GM13977 (cell line): ENCODE data around the gene SPDYE5.
A peak's percentile ranks its signal among the peaks of the same experiment; 100 is the strongest.
"Not testable (repeated sequence)": the region's sequence is repeated elsewhere in the genome, so short reads cannot be mapped to it uniquely, and the experiment has no call there.

Source experiments
- DNase-seq: peaks from one replicate; pipeline ENCODE4 v3.0.0; 2012; ENCODE audit warnings: low spot score
- in situ Hi-C: fragments of 300-500 bp; cut with MboI; formaldehyde crosslinking; loops from one replicate; pipeline ENCODE4 v1.12.0; 2022; ENCODE audit warnings: low sequenced_read_pairs, low pct_unique_long_range_greater_than_20kb, mixed read lengths, inconsistent platforms; ENCODE audit not compliant: unreplicated experiment

SPDYE5 gene, protein sequence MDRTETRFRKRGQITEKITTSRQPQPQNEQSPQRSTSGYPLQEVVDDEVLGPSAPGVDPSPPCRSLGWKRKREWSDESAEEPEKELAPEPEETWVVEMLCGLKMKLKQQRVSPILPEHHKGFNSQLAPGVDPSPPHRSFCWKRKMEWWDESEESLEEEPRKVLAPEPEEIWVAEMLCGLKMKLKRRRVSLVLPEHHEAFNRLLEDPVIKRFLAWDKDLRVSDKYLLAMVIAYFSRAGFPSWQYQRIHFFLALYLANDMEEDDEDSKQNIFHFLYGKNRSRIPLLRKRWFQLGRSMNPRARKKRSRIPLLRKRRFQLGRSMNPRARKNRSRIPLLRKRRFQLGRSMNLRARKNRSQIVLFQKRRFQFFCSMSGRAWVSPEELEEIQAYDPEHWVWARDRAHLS

GRCh38 chr7:75492020-75492419, at the start of gene SPDYE5:
TSS of gene SPDYE5 (plus strand) at chr7:75492320. CDS start at chr7:75494048, 1,728 bp downstream.
- in situ Hi-C loops, DNase-seq: not testable (repeated sequence)

- in situ Hi-C loops, DNase-seq: not testable (repeated sequence)
Measured at GRCh38 chr7:75442465-75443111, 49.5 kb upstream of the SPDYE5 start.

DNA sequence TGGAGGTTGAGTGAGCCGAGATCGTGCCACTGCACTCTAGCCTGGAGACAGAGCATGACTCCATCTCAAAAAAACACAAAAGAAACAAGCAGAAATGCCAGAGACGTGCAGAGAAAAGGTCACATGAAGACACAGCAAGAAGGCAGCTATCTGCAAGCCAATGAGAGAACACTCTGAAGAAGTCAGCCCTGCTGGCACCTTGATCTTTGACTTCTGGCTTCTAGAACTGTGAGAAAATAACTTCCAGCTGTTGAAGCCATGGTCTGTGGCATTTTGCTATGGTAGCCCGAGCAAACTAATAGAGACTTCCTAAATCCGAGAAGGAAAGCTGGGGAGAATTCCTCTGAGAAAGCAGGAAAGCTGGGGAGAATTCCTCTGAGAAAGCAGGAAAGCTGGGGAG, 42.2 kb upstream of the SPDYE5 start:
- DNase-seq = not testable (repeated sequence)

GRCh38 chr7:75452494-75452955, 39.6 kb upstream of the SPDYE5 start:
- DNase-seq, in situ Hi-C loops: not testable (repeated sequence)

More for the DNA sequence above, 42.2 kb upstream of the SPDYE5 start:
- in situ Hi-C loops = not testable (repeated sequence)

- DNase-seq, in situ Hi-C loops: not testable (repeated sequence)
Measured at GRCh38 chr7:75456403-75456802, 35.7 kb upstream of the SPDYE5 start.

GRCh38 chr7:75458034-75458433, 34.1 kb upstream of the SPDYE5 start:
- in situ Hi-C loops, DNase-seq: not testable (repeated sequence)

DNA sequence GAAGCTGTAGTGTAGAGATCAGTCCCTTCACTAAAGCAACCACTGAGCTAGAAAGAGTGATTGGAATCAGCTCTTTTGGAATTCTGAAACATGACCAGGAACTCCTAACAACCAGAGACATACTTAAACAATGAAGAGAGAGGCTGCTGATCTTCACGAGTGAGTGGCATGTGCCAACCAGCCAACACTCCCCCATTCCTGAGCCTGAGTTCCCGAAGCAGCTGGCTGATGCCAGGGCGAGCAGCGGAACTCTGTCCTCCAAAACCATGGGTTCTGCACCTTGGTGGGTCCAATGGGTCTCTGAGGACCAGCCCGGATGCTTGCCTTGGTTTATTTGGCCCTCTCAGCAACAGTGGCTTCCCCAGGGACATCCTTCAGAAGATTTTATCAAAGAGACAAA, 31.6 kb upstream of the SPDYE5 start:
- in situ Hi-C loops, DNase-seq: not testable (repeated sequence)

- in situ Hi-C loops, DNase-seq: not testable (repeated sequence)
Measured at GRCh38 chr7:75470166-75470565, 22.0 kb upstream of the SPDYE5 start.

GRCh38 chr7:75477457-75477856, 14.7 kb upstream of the SPDYE5 start:
- DNase-seq, in situ Hi-C loops: not testable (repeated sequence)

- DNase-seq, in situ Hi-C loops: not testable (repeated sequence)
Measured at GRCh38 chr7:75480313-75480712, 11.8 kb upstream of the SPDYE5 start.

DNA sequence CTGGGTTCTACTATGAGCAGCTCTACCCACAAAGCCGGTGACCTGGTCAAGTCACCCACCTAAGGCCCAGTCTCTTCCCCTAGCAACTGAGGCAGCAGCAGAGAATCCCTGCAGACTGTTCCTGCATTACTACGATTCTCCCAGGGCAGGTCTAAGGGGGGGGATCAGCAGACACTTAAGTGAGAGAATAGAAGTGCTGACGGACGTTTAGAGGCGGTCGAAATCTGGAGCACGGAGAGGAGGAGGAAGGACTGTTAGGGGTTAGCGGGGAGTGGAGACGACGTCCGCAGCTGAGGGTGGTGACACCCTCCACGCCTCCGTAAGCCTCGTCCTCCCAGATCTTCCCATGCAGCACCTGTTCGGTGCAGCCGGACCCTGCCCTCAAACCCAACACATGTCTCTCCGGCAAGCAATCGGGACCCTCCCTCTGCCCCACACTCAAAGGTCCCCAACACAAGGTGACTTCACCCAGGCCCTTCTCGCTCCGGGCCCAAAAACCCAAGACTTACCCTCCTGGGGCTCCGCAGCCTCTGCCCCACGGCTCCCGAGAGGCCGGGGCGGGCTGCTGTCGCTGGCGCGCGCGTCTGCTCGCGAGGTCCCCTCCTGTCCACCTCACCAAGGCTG, 6.7 kb upstream of the SPDYE5 start:
- in situ Hi-C loops, DNase-seq: not testable (repeated sequence)

DNA sequence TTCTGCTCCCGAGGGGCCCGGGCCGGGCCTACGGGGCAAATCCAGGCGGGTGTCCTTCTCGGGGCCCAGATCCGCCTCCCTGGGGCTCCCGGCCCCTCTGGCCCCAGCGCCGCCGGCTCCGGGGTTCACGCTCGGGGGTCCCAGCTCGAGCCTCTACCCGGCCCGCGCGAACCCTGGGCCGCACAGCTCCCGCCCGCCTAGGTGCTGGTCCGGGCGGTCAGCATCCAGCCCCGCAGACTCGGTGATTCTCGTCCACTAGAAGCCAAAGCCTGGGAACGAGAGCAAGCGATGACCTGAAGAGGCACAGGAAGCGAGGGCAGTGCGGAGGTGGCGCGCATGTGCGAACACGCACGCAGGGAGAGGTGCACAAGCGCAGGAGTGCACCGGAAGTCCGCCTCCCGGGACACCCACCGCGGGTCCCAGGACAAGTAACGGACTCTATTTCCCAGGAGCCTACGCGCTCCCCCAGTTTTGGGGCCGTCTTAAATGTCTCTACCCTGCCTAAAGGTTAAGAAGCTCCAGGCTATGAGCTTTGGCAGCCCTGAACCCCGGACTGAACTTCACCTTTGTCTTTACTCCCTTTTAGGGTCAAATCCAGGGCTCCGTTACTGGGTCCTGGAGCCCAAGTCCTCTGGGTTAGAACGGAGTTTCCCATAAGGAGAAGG, 6.0 kb upstream of the SPDYE5 start, which contains the start of gene POM121C:
TSS of gene POM121C (minus strand) at position 321 of the 665 bp plus-strand sequence. CDS start 44,803 bp downstream, outside the sequence.
- DNase-seq = peak; percentile 84
- in situ Hi-C loops = not testable (repeated sequence)

DNA sequence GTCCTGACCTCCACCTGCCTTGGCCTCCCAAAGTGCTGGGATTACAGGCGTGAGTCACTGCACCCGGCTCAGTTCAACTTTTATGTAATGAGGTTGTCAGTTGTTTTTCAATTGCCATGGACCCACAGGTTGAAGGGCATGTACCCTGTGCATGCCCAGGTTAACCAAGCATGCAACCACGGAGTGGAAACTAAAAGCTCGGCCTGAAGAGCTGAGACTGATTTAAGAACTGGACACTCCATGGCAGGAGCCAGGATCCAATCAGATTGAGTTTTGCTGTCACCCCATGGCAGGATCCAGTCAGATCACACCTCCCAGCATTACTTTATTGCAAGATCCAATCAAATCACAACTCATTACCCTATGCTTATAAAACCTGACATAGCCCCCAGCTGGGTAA, 16.9 kb downstream of the SPDYE5 start:
- in situ Hi-C loops, DNase-seq: not testable (repeated sequence)

DNA sequence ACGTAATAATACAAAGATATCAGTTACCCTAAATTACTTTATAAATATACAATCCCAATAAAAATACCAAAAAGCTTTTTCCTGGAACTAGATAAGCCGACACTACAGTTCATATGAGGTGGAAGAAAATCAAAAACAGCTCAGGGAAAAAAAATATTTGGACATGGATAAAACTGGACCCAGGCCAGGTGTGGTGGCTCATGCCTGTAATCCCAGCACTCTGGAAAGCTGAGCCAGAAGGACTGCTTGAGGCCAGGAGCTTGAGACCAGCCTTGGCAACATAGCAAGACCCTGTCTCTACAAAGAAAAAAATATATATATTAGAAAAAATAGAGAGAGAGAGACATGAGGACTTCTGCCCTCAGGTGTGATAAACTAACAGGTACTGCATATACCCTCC, 26.7 kb downstream of the SPDYE5 start:
- DNase-seq, in situ Hi-C loops: not testable (repeated sequence)

GRCh38 chr7:75521727-75522126, 29.6 kb downstream of the SPDYE5 start:
- DNase-seq, in situ Hi-C loops: not testable (repeated sequence)

DNA sequence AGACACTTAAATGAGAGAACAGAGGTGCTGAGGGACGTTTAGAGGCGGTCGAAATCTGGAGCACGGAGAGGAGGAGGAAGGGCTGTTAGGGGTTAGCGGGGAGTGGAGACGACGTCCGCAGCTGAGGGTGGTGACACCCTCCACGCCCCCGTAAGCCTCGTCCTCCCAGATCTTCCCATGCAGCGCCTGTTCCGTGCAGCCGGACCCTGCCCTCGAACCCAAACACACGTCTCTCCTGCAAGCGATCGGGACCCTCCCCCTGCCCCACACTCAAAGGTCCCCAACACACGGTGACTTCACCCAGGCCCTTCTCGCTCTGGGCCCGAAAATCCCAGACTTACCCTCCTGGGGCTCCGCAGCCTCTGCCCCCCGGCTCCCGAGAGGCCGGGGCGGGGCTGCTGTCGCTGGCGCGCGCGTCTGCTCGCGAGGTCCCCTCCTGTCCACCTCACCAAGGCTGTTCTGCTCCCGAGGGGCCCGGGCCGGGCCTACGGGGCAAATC, 35.2 kb downstream of the SPDYE5 start:
- in situ Hi-C loops = loop anchor here (25.0 kb wide), 1 partner anchor 465 kb away; the partner anchor contains the start of gene RCC1L
- not testable (repeated sequence) for DNase-seq
